Measurements from ENCODE around the gene BCAS1. TPM values are rescaled to one million over a fixed set of nuclear protein-coding genes. Genes with fewer than 3 reads are reported as not detected.

The BCAS1 gene
- total RNA-seq, 4 donors from 2014 or later = 0.97 to 9.3 (median 4.4) TPM

GRCh38 chr20:54056762-54057639, 13.4 kb downstream of the BCAS1 start:
- Histone ChIP-seq H3K27ac (no peak overlapping the region), H3K36me3 (no peaks in the 10 kb centered on the region), H3K4me1 (peaks cover 0 to 10% (median 10%) of the 10 kb centered on the region in 3 donors), H3K4me3 (no peak overlapping the region), H3K9me3 (no peaks in the 10 kb centered on the region), H3K27me3 (no peaks in the 10 kb centered on the region)
- no peak for DNase-seq
- WGBS, 2 donors = 87% methylated on average over 3 of the region's 3 CpGs
- intact Hi-C loops (cut with DNase I) = no loop called here
- peak in 1 of 6 experiments; percentile 10 for TF ChIP-seq CTCF (IDR thresholded peaks at IDR 0.05)
- TF ChIP-seq POLR2A (IDR thresholded peaks at IDR 0.05) = no peak

- Histone ChIP-seq H3K9me3 (no peaks in the 10 kb centered on the region), H3K27ac (no peak overlapping the region), H3K4me1 (no peaks in the 10 kb centered on the region), H3K4me3 (no peak overlapping the region), H3K27me3 (no peaks in the 10 kb centered on the region), H3K36me3 (no peaks in the 10 kb centered on the region)
- TF ChIP-seq CTCF (IDR thresholded peaks at IDR 0.05) = no peak
- no peak for TF ChIP-seq POLR2A (IDR thresholded peaks at IDR 0.05)
- no peak for DNase-seq
- intact Hi-C loops (cut with DNase I) = no loop called here
- WGBS, 2 donors = 44 to 48% methylated on average over 5 of the region's 5 CpGs
Observed at GRCh38 chr20:54054516-54054915, 15.9 kb downstream of the BCAS1 start.

GRCh38 chr20:54051068-54051467, 19.3 kb downstream of the BCAS1 start:
- Histone ChIP-seq H3K27me3 (no peaks in the 10 kb centered on the region), H3K4me1 (no peaks in the 10 kb centered on the region), H3K9me3 (no peaks in the 10 kb centered on the region), H3K4me3 (no peak overlapping the region), H3K36me3 (no peaks in the 10 kb centered on the region), H3K27ac (no peak overlapping the region)
- intact Hi-C loops (cut with DNase I) = no loop called here
- TF ChIP-seq POLR2A (IDR thresholded peaks at IDR 0.05) (no peak), CTCF (IDR thresholded peaks at IDR 0.05) (no peak)
- no peak for DNase-seq
- WGBS, 2 donors = 71 to 91% methylated on average over 2 of the region's 2 CpGs

GRCh38 chr20:54048891-54049545, 21.4 kb downstream of the BCAS1 start:
- no peaks in the 10 kb centered on the region for H3K27me3 ChIP-seq
- intact Hi-C loops (cut with DNase I) = no loop called here
- DNase-seq = no peak
- TF ChIP-seq POLR2A (IDR thresholded peaks at IDR 0.05) (no peak), CTCF (IDR thresholded peaks at IDR 0.05) (no peak)
- no peaks in the 10 kb centered on the region for H3K9me3 ChIP-seq
- no peaks in the 10 kb centered on the region for H3K4me1 ChIP-seq
- H3K4me3 ChIP-seq = no peak overlapping the region
- H3K27ac ChIP-seq = no peak overlapping the region
- H3K36me3 ChIP-seq = no peaks in the 10 kb centered on the region
- WGBS, 2 donors = 47 to 73% methylated on average over 3 of the region's 3 CpGs

- H3K4me3 ChIP-seq = no peak overlapping the region
- no peak for DNase-seq
- no peak for TF ChIP-seq CTCF (IDR thresholded peaks at IDR 0.05)
- no peaks in the 10 kb centered on the region for H3K27me3 ChIP-seq
- H3K27ac ChIP-seq = no peak overlapping the region
- H3K9me3 ChIP-seq = no peaks in the 10 kb centered on the region
- 77 to 92% methylated on average over 2 of the region's 2 CpGs for WGBS, 2 donors
- H3K4me1 ChIP-seq = no peaks in the 10 kb centered on the region
- H3K36me3 ChIP-seq = no peaks in the 10 kb centered on the region
- intact Hi-C loops (cut with DNase I) = no loop called here
Observed at GRCh38 chr20:54048481-54048880, 21.9 kb downstream of the BCAS1 start.
